Right atrium auricular region (tissue), 2 donors: ENCODE data around the gene VAT1L. TPM values are rescaled to one million over a fixed set of nuclear protein-coding genes. Genes with fewer than 3 reads are reported as not detected.

Experiments
- DNase-seq: peaks from one replicate; pipeline ENCODE4 v3.0.0-alpha.2; 2019; ENCODE audit warnings: low spot score
- H3K27ac ChIP-seq, 2 donors: fragments of 200-600 bp; sonication (generic); 1 replicate in 1 of 2; 2 replicates in 1 of 2; pipeline ENCODE4 v1.5.1; 2016 to 2019
- H3K27me3 ChIP-seq, 2 donors: fragments of 200-600 bp; sonication (generic); one replicate each; pipeline versions ENCODE4 v1.5.1 to v1.6.0; 2017 to 2019
- H3K36me3 ChIP-seq: fragments of 200-600 bp; sonication (generic); one replicate; pipeline ENCODE4 v1.5.1; 2016
- H3K4me1 ChIP-seq, 2 donors: fragments of 200-600 bp; sonication (generic); one replicate each; pipeline versions ENCODE4 v1.5.1 to v1.6.0; 2017 to 2019
- H3K4me3 ChIP-seq, 2 donors: fragments of 200-600 bp; sonication (generic); 1 replicate in 1 of 2; 2 replicates in 1 of 2; pipeline ENCODE4 v1.5.1; 2017 to 2019; ENCODE audit warnings: mild to moderate bottlenecking in 1 of 2, moderate library complexity in 1 of 2
- H3K9me3 ChIP-seq, 2 donors: fragments of 200-600 bp; sonication (generic); one replicate each; pipeline ENCODE4 v1.5.1; 2019
- total RNA-seq, 2 donors: library from RNA; depleted of rRNA; stranded (reverse); fragments of >200 nt; gene quantifications; one replicate each; pipeline ENCODE4 v1.1.0, GENCODE V29; 2016
- TF ChIP-seq, protein P1 (sequence below), 2 donors: fragments of 200-600 bp; sonication (generic); IDR thresholded peaks; one replicate each; pipeline ENCODE4 v1.5.1; 2019; ENCODE audit warnings: antibody characterized with exemption in 2 of 2

VAT1L gene
- total RNA-seq, 2 donors from 2014 or later = 10.3 to 20.6 TPM

DNA sequence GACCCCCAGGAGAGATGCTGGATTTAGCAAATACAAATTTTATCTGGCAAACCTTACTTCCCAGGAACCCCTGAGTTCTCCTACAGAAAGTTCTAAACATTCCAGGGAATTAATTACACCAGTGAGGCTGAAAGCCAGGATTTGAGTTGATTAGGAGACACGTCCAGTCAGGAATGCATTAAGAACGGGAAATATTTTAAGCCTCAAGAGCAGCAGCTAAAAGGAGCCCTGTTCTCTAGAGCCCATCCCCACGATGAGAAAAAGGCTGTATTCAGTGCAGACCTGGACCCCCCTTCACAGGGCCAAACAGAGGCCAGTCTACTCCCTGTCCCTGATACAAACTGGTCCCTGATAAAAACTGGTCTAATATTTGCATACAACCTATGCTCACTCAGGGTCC is 55.0 kb downstream of the VAT1L start:
- TF ChIP-seq, protein P1, sequence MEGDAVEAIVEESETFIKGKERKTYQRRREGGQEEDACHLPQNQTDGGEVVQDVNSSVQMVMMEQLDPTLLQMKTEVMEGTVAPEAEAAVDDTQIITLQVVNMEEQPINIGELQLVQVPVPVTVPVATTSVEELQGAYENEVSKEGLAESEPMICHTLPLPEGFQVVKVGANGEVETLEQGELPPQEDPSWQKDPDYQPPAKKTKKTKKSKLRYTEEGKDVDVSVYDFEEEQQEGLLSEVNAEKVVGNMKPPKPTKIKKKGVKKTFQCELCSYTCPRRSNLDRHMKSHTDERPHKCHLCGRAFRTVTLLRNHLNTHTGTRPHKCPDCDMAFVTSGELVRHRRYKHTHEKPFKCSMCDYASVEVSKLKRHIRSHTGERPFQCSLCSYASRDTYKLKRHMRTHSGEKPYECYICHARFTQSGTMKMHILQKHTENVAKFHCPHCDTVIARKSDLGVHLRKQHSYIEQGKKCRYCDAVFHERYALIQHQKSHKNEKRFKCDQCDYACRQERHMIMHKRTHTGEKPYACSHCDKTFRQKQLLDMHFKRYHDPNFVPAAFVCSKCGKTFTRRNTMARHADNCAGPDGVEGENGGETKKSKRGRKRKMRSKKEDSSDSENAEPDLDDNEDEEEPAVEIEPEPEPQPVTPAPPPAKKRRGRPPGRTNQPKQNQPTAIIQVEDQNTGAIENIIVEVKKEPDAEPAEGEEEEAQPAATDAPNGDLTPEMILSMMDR (IDR thresholded peaks at IDR 0.05) = no peak
- no peaks in the 10 kb centered on the region for H3K27me3 ChIP-seq
- no peak overlapping the region for H3K27ac ChIP-seq
- no peaks in the 10 kb centered on the region for H3K36me3 ChIP-seq
- no peak for DNase-seq
- H3K9me3 ChIP-seq = no peaks in the 10 kb centered on the region
- no peak overlapping the region for H3K4me3 ChIP-seq
- H3K4me1 ChIP-seq = peaks cover 0 to 4% of the 10 kb centered on the region in 2 donors

DNA sequence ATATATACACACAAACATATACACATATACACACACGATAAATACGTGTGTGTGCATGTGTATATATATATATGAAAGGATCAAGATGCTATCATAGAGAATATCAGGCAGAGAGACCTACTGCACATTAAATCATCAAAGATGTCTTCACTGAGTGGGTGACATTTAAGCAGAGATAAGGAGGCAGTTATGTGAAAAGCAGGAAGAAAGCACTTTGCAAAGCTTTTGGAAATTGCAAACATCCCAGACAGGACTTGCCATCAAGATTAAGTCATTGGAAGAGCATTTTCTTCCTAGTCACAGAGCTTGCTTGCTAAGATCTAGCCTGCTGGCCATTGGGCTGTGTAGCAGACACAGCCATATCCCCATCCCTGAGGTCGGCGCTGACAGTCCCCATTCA is 56.4 kb downstream of the VAT1L start:
- H3K4me1 ChIP-seq = peaks cover 0 to 4% of the 10 kb centered on the region in 2 donors
- no peak for DNase-seq
- TF ChIP-seq, protein P1 (IDR thresholded peaks at IDR 0.05) = no peak
- no peak overlapping the region for H3K27ac ChIP-seq
- no peaks in the 10 kb centered on the region for H3K36me3 ChIP-seq
- H3K4me3 ChIP-seq = no peak overlapping the region
- no peaks in the 10 kb centered on the region for H3K27me3 ChIP-seq
- H3K9me3 ChIP-seq = no peaks in the 10 kb centered on the region

DNA sequence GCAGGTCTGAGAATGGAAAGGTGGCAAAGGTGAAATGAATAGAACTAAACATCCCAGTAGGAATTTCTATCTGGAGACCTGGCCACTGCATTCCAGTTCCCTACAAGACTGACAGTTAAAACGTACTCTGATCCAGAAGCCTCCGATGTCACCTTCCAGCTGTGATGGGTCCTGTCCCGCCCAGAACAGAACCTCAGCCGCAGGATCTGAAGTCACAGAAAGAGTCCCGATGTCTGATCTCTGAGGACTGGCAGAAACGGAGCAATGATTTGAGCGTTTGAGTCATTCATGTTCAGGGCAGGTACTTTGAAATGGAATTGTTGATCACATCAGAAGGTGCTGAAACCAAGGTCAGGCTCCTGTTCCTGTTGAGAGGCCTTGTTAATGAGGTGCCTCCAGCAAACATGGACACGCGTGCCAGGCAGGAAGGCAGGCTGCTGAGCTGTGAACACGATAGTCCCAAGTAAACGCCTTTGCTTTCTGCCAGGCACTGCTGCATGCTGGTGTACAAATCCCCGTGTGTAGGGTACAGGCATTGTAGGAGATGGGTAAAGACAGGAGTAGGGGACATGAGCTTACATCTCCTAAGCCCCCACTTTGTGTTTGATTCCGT is 61.4 kb downstream of the VAT1L start:
- Histone ChIP-seq H3K36me3 (no peaks in the 10 kb centered on the region), H3K4me1 (peaks cover 0 to 3% of the 10 kb centered on the region in 2 donors), H3K27ac (peak overlapping the region; percentile 16 to 65), H3K9me3 (no peaks in the 10 kb centered on the region), H3K4me3 (no peak overlapping the region), H3K27me3 (no peaks in the 10 kb centered on the region)
- DNase-seq = no peak
- TF ChIP-seq, protein P1 (IDR thresholded peaks at IDR 0.05) = no peak

DNA sequence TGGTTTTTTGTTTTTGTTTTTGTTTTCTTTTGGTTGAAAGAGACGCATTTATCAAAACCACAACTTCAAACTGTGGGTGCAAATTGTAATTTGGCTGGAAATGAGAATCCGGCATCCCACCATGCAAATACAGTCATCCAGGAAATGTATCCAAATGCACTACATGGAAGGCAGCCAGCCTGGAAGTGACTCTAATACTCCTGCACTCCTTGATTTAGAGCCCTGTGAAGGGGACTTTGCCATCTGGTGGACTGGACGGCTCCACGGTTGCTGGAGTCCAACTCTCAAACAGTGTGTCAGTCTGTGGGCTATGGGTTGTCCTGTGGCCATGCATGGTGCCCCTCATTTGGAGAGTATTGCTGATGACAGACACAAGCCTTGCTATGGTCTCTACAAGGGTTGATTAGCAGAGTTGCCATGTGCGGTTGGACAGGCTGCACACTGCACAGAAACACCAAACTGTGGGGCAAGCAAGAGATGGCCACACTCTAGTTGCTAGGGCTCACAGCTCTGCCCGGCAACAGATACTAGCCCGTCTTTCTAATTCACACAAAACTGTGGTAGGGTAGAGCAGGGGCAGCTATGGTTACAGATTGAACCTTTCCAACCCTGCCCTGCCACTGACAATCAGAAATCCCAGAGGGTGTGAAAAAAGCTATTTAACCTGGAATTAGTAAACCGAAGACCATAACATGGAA is 62.4 kb downstream of the VAT1L start:
- H3K4me3 ChIP-seq = no peak overlapping the region
- no peaks in the 10 kb centered on the region for H3K27me3 ChIP-seq
- TF ChIP-seq, protein P1 (IDR thresholded peaks at IDR 0.05) = no peak
- H3K4me1 ChIP-seq = no peaks in the 10 kb centered on the region
- no peaks in the 10 kb centered on the region for H3K36me3 ChIP-seq
- no peak overlapping the region for H3K27ac ChIP-seq
- no peaks in the 10 kb centered on the region for H3K9me3 ChIP-seq
- DNase-seq = no peak

DNA sequence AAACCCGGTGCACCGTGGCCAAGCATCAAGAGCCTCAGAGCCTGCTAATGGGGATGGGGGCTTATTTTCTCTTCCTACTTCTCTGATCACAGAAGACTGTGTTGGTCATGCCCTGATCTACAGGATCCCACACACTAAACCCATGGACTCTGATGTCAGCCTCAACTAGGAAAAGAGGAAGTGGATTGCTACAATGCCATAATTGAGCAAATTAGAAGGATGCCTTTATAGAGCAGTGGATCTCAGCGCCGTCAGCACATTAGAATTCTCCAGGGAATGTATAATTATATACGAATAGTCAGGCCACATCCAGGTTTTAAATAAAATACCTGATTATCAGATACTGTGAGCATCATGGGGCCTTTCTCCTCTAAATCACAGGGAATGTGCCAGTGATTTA is 64.8 kb downstream of the VAT1L start:
- peaks cover 0 to 5% of the 10 kb centered on the region in 2 donors for H3K4me1 ChIP-seq
- no peak overlapping the region for H3K27ac ChIP-seq
- H3K4me3 ChIP-seq = no peak overlapping the region
- H3K36me3 ChIP-seq = no peaks in the 10 kb centered on the region
- DNase-seq = no peak
- TF ChIP-seq, protein P1 (IDR thresholded peaks at IDR 0.05) = no peak
- H3K9me3 ChIP-seq = no peaks in the 10 kb centered on the region
- H3K27me3 ChIP-seq = no peaks in the 10 kb centered on the region
